Mesenchymal stem cell (in vitro differentiated cells and primary cell): ENCODE measurements around the gene HIPK2.

Experiments
- DNase-seq: peaks from one replicate; pipeline ENCODE4 v3.0.0-alpha.2; 2013
- H2AFZ ChIP-seq: one replicate; pipeline ENCODE4 v1.6.1; 2013; ENCODE audit warnings: low read depth, mild to moderate bottlenecking, control low read depth, inconsistent platforms, low read length, moderate library complexity
- H2AK5ac ChIP-seq: 2 replicates; pipeline ENCODE4 v1.6.1; 2013; ENCODE audit warnings: low read length, moderate library complexity, mild to moderate bottlenecking, inconsistent platforms; ENCODE audit not compliant: severe bottlenecking
- H2BK120ac ChIP-seq: one replicate; pipeline ENCODE4 v1.6.1; 2013; ENCODE audit warnings: low read depth, mild to moderate bottlenecking, inconsistent platforms, low read length, moderate library complexity
- H2BK12ac ChIP-seq, 2 experiments: one replicate each; pipeline ENCODE4 v1.6.1; 2013; ENCODE audit warnings: inconsistent platforms in 2 of 2, low read length in 2 of 2, mild to moderate bottlenecking in 2 of 2, moderate library complexity in 2 of 2, control low read depth in 1 of 2
- H2BK15ac ChIP-seq: one replicate; pipeline ENCODE4 v1.6.1; 2013; ENCODE audit warnings: mild to moderate bottlenecking, low read depth, inconsistent platforms; ENCODE audit not compliant: poor library complexity, severe bottlenecking
- H2BK5ac ChIP-seq: 2 replicates; pipeline ENCODE4 v1.6.1; 2013; ENCODE audit warnings: low read depth, mild to moderate bottlenecking, low read length, control low read depth, inconsistent platforms; ENCODE audit not compliant: poor library complexity, severe bottlenecking
- H3K14ac ChIP-seq, 2 experiments: one replicate each; pipeline ENCODE4 v1.6.1; 2013; ENCODE audit warnings: inconsistent platforms in 2 of 2, low read length in 2 of 2, control low read depth in 1 of 2, mild to moderate bottlenecking in 1 of 2, moderate library complexity in 1 of 2
- H3K18ac ChIP-seq, 2 experiments: one replicate each; pipeline ENCODE4 v1.6.1; 2013; ENCODE audit warnings: inconsistent platforms in 2 of 2, low read length in 2 of 2, control low read depth in 1 of 2, low read depth in 1 of 2, mild to moderate bottlenecking in 1 of 2
- H3K23ac ChIP-seq, 2 experiments: one replicate each; pipeline ENCODE4 v1.6.1; 2013; ENCODE audit warnings: inconsistent platforms in 2 of 2, low read length in 2 of 2, mild to moderate bottlenecking in 2 of 2, moderate library complexity in 2 of 2, control low read depth in 1 of 2
- H3K27ac ChIP-seq: 2 replicates; pipeline ENCODE4 v1.5.1; 2013; ENCODE audit warnings: mild to moderate bottlenecking, moderate library complexity, low read length, control low read depth, inconsistent platforms; ENCODE audit not compliant: poor library complexity, severe bottlenecking
- H3K27me3 ChIP-seq, 2 experiments: 2 replicates each; pipeline versions ENCODE4 v1.6.1 to v1.7.0; 2013; ENCODE audit warnings: low read length in 2 of 2, mild to moderate bottlenecking in 2 of 2, moderate library complexity in 2 of 2, control low read depth in 1 of 2, inconsistent platforms in 1 of 2; ENCODE audit not compliant: control insufficient read depth in 1 of 2, insufficient read depth in 1 of 2
- H3K36me3 ChIP-seq, 2 experiments: 2 replicates each; pipeline versions ENCODE4 v1.6.1 to v1.7.0; 2013; ENCODE audit warnings: low read length in 2 of 2, control low read depth in 1 of 2, inconsistent platforms in 1 of 2, low read depth in 1 of 2, mild to moderate bottlenecking in 1 of 2; ENCODE audit not compliant: insufficient read depth in 2 of 2, control insufficient read depth in 1 of 2
- H3K4ac ChIP-seq, 2 experiments: one replicate each; pipeline ENCODE4 v1.6.1; 2013; ENCODE audit warnings: inconsistent platforms in 2 of 2, low read length in 2 of 2, mild to moderate bottlenecking in 2 of 2, moderate library complexity in 2 of 2, control low read depth in 1 of 2, low read depth in 1 of 2
- H3K4me1 ChIP-seq: 2 replicates; pipeline ENCODE4 v1.6.1; 2013; ENCODE audit warnings: low read depth, low read length, control low read depth; ENCODE audit not compliant: control insufficient read depth, insufficient read depth
- H3K4me2 ChIP-seq: 2 replicates; pipeline ENCODE4 v1.6.1; 2013; ENCODE audit warnings: low read length, mild to moderate bottlenecking, inconsistent platforms; ENCODE audit not compliant: poor library complexity, severe bottlenecking
- H3K4me3 ChIP-seq, 2 experiments: 2 replicates each; pipeline versions ENCODE4 v1.5.1 to v1.7.0; 2013; ENCODE audit warnings: low read length in 2 of 2, mild to moderate bottlenecking in 2 of 2, control low read depth in 1 of 2, low read depth in 1 of 2; ENCODE audit not compliant: insufficient read depth in 1 of 2
- H3K79me1 ChIP-seq: replicated peaks from 2 replicates; pipeline ENCODE4 v1.6.1; 2013; ENCODE audit warnings: mild to moderate bottlenecking, control low read depth, low read length, inconsistent platforms; ENCODE audit not compliant: poor library complexity, severe bottlenecking
- H3K9ac ChIP-seq: 2 replicates; pipeline ENCODE4 v1.7.0; 2013; ENCODE audit warnings: mild to moderate bottlenecking, low read length, moderate library complexity
- H3K9me3 ChIP-seq: 2 replicates; pipeline ENCODE4 v1.7.0; 2013; ENCODE audit warnings: mild to moderate bottlenecking, low read length; ENCODE audit not compliant: control insufficient read depth
- H4K8ac ChIP-seq: one replicate; pipeline ENCODE4 v1.6.1; 2013; ENCODE audit warnings: inconsistent platforms, mild to moderate bottlenecking, low read length, moderate library complexity
- H4K91ac ChIP-seq: one replicate; pipeline ENCODE4 v1.6.1; 2013; ENCODE audit warnings: mild to moderate bottlenecking, low read length, inconsistent platforms
- WGBS: methylation state at CpG from one replicate; pipeline ENCODE4 v1.1.7; 2013; ENCODE audit warnings: mixed read lengths; 5-methylcytosine and 5-hydroxymethylcytosine counted together

Gene HIPK2

GRCh38 chr7:139730746-139731612, 46.8 kb downstream of the HIPK2 start:
- DNase-seq = peak; percentile 53
- no peaks in the 10 kb centered on the region for H3K27me3 ChIP-seq
- H3K4me3 ChIP-seq = peak overlapping the region in 1 of 2 experiments; percentile 46
- H3K9me3 ChIP-seq = no peaks in the 10 kb centered on the region
- H2AFZ ChIP-seq = no peak overlapping the region
- H2BK5ac ChIP-seq = no peak overlapping the region
- H3K18ac ChIP-seq = peak overlapping the region; percentile 25 to 86
- H3K27ac ChIP-seq = peak overlapping the region; percentile 60
- H2BK120ac ChIP-seq = peak overlapping the region; percentile 21
- peaks cover 2% of the 10 kb centered on the region for H3K79me1 ChIP-seq
- no peak overlapping the region for H2AK5ac ChIP-seq
- peak overlapping the region; percentile 82 for H4K91ac ChIP-seq
- H2BK12ac ChIP-seq = peak overlapping the region; percentile 51 to 90
- no peak overlapping the region for H3K14ac ChIP-seq
- peak overlapping the region in 1 of 2 experiments; percentile 66 for H3K4ac ChIP-seq
- WGBS = 85% methylated on average over 15 of the region's 15 CpGs
- H3K4me2 ChIP-seq = peak overlapping the region; percentile 17
- H3K36me3 ChIP-seq = peaks cover 4 to 17% of the 10 kb centered on the region in 2 experiments
- H4K8ac ChIP-seq = peak overlapping the region; percentile 19
- peaks cover 25% of the 10 kb centered on the region for H3K4me1 ChIP-seq
- no peak overlapping the region for H3K23ac ChIP-seq
- H3K9ac ChIP-seq = peak overlapping the region; percentile 58
- H2BK15ac ChIP-seq = no peak overlapping the region

GRCh38 chr7:139728203-139728602, 49.6 kb downstream of the HIPK2 start:
- H4K91ac ChIP-seq = no peak overlapping the region

GRCh38 chr7:139727151-139727705, 50.6 kb downstream of the HIPK2 start:
- H3K9ac ChIP-seq = peak overlapping the region; percentile 25
- WGBS = 42% methylated on average over 3 of the region's 3 CpGs

More at GRCh38 chr7:139728203-139728602, 49.6 kb downstream of the HIPK2 start:
- H3K18ac ChIP-seq = peak overlapping the region in 1 of 2 experiments; percentile 53
- H3K27ac ChIP-seq = no peak overlapping the region
- H3K4ac ChIP-seq = peak overlapping the region in 1 of 2 experiments; percentile 76
- H3K36me3 ChIP-seq = peaks cover 4 to 10% of the 10 kb centered on the region in 2 experiments
- H3K4me3 ChIP-seq = no peak overlapping the region
- H4K8ac ChIP-seq = peak overlapping the region; percentile 5
- peak overlapping the region in 1 of 2 experiments; percentile 85 for H2BK12ac ChIP-seq
- no peak overlapping the region for H2BK5ac ChIP-seq
- H3K4me2 ChIP-seq = no peak overlapping the region
- no peaks in the 10 kb centered on the region for H3K27me3 ChIP-seq
- no peak overlapping the region for H2BK15ac ChIP-seq
- H2BK120ac ChIP-seq = no peak overlapping the region
- H2AFZ ChIP-seq = no peak overlapping the region
- H3K4me1 ChIP-seq = peaks cover 14% of the 10 kb centered on the region
- no peaks in the 10 kb centered on the region for H3K9me3 ChIP-seq
- 100% methylated on average over 1 of the region's 1 CpG for WGBS
- no peak for DNase-seq
- H2AK5ac ChIP-seq = no peak overlapping the region
- H3K23ac ChIP-seq = no peak overlapping the region
- H3K79me1 ChIP-seq = peaks cover 2% of the 10 kb centered on the region
- H3K14ac ChIP-seq = peak overlapping the region in 1 of 2 experiments; percentile 81
- H3K9ac ChIP-seq = no peak overlapping the region

GRCh38 chr7:139726485-139726869, 51.3 kb downstream of the HIPK2 start:
- Histone ChIP-seq H3K4me2 (no peak overlapping the region), H3K4me3 (peak overlapping the region in 1 of 2 experiments; percentile 21), H4K91ac (no peak overlapping the region), H3K9me3 (no peaks in the 10 kb centered on the region), H2BK5ac (no peak overlapping the region), H2BK15ac (no peak overlapping the region), H3K36me3 (peaks cover 4 to 10% of the 10 kb centered on the region in 2 experiments), H3K4ac (peak overlapping the region; percentile 0 to 49), H3K9ac (no peak overlapping the region), H3K23ac (peak overlapping the region in 1 of 2 experiments; percentile 0), H3K79me1 (peaks cover 2% of the 10 kb centered on the region), H2BK120ac (no peak overlapping the region), H4K8ac (no peak overlapping the region), H2BK12ac (peak overlapping the region in 1 of 2 experiments; percentile 41), H3K27ac (no peak overlapping the region), H2AK5ac (no peak overlapping the region), H3K4me1 (peaks cover 14% of the 10 kb centered on the region), H2AFZ (no peak overlapping the region), H3K18ac (peak overlapping the region; percentile 10 to 69), H3K14ac (no peak overlapping the region), H3K27me3 (no peaks in the 10 kb centered on the region)
- WGBS = 93% methylated on average over 3 of the region's 3 CpGs
- DNase-seq = no peak

More at GRCh38 chr7:139727151-139727705, 50.6 kb downstream of the HIPK2 start:
- peak; percentile 69 for DNase-seq
- Histone ChIP-seq H3K23ac (no peak overlapping the region), H3K36me3 (peaks cover 4 to 10% of the 10 kb centered on the region in 2 experiments), H2BK5ac (no peak overlapping the region), H2AK5ac (no peak overlapping the region), H3K4me1 (peaks cover 12% of the 10 kb centered on the region), H3K4me2 (no peak overlapping the region), H4K8ac (peak overlapping the region; percentile 32), H2BK15ac (no peak overlapping the region), H3K18ac (peak overlapping the region; percentile 10 to 74), H2BK120ac (peak overlapping the region; percentile 8), H2BK12ac (peak overlapping the region; percentile 59 to 74), H3K27me3 (no peaks in the 10 kb centered on the region), H3K79me1 (peaks cover 2% of the 10 kb centered on the region), H3K14ac (no peak overlapping the region), H3K27ac (no peak overlapping the region), H4K91ac (no peak overlapping the region), H3K9me3 (no peaks in the 10 kb centered on the region), H3K4ac (no peak overlapping the region), H2AFZ (no peak overlapping the region), H3K4me3 (peak overlapping the region in 1 of 2 experiments; percentile 21)
